Endothelial cell of coronary artery (primary cell): Measurements from ENCODE around the gene PPBP. TPM values are rescaled to one million over a fixed set of nuclear protein-coding genes. Genes with fewer than 3 reads are reported as not detected.

Experiments
- total RNA-seq: library from RNA; depleted of rRNA; stranded (reverse); fragments of >200 nt; gene quantifications from 2 replicates; pipeline ENCODE4 v1.2.3, GENCODE V29; 2014

PPBP gene
- total RNA-seq, result not detected in 2 replicates

GRCh38 chr4:73988061-73988460, at the start of gene PPBP:
Gene PPBP, minus strand, starts transcription at chr4:73988190. Its CDS starts 87 bp downstream, at chr4:73988103.

GRCh38 chr4:73998040-73999011, 10.3 kb upstream of the PPBP start, which contains the start of gene CXCL5:
Gene CXCL5, minus strand, starts transcription at chr4:73998677. Its CDS starts 96 bp downstream, at chr4:73998581.

Other genes starting within 250 kb of the PPBP start
- gene CXCL8, start 247.6 kb downstream of the PPBP start, total RNA-seq, result 97.9 and 130 TPM in 2 replicates
- 1.2 and 1.3 TPM in 2 replicates for gene CXCL6, start 151.5 kb downstream of the PPBP start, total RNA-seq
- gene PF4V1, start 134.9 kb downstream of the PPBP start, total RNA-seq, result not detected in 2 replicates
- gene CXCL1, start 118.8 kb downstream of the PPBP start, total RNA-seq, result 19.2 and 33.4 TPM in 2 replicates
- not detected in 2 replicates for gene PF4, start 6.2 kb downstream of the PPBP start, total RNA-seq
- gene CXCL5, start 10.5 kb upstream of the PPBP start, total RNA-seq, result 0.09 and 0.19 TPM in 2 replicates
- gene CXCL3, start 50.5 kb upstream of the PPBP start, total RNA-seq, result 0.54 and 0.94 TPM in 2 replicates
- gene CXCL2, start 111.0 kb upstream of the PPBP start, total RNA-seq, result 3.1 and 11.4 TPM in 2 replicates
- 15.8 and 17.5 TPM in 2 replicates for gene MTHFD2L, start 169.9 kb upstream of the PPBP start, total RNA-seq